OCI-LY1 (cell line): Measurements from ENCODE around the gene TGFBRAP1.

Experiments used
- EZH2 ChIP-seq: fragments of 200-600 bp; sonication (generic), shearing (Covaris generic); IDR thresholded peaks from 2 replicates; pipeline ENCODE4 v1.8.0; 2017; ENCODE audit warnings: borderline replicate concordance, mixed run types, mild to moderate bottlenecking, antibody characterized with exemption, low read length, moderate library complexity, mixed read lengths
- TF ChIP-seq, protein P1 (sequence below): fragments of 200-600 bp; sonication (generic), shearing (Covaris generic); IDR thresholded peaks from 2 replicates; pipeline ENCODE4 v1.5.1; 2017; ENCODE audit warnings: mild to moderate bottlenecking, antibody characterized with exemption, low read length, moderate library complexity, mixed read lengths

DNA sequence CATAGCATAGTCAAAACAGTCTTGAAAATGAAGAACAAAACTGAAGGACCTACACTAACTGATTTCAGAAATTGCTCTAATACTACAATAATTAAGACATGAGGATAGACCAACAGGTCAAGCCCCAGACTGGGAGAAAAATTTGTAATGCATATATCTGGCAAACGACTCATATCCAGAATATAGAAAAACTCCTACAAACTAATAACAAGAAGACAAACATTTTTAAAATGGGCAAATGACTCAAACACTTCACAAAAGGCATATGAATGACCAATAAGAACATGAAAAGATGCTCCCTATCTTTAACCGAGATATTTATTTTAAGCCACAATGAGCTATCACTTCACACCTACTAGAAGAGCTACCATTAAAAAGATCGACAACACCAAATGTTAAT lies 14.2 kb downstream of the TGFBRAP1 start:
- TF ChIP-seq, protein P1, sequence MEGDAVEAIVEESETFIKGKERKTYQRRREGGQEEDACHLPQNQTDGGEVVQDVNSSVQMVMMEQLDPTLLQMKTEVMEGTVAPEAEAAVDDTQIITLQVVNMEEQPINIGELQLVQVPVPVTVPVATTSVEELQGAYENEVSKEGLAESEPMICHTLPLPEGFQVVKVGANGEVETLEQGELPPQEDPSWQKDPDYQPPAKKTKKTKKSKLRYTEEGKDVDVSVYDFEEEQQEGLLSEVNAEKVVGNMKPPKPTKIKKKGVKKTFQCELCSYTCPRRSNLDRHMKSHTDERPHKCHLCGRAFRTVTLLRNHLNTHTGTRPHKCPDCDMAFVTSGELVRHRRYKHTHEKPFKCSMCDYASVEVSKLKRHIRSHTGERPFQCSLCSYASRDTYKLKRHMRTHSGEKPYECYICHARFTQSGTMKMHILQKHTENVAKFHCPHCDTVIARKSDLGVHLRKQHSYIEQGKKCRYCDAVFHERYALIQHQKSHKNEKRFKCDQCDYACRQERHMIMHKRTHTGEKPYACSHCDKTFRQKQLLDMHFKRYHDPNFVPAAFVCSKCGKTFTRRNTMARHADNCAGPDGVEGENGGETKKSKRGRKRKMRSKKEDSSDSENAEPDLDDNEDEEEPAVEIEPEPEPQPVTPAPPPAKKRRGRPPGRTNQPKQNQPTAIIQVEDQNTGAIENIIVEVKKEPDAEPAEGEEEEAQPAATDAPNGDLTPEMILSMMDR: no peak
- TF ChIP-seq EZH2: no peak
